Measurements from ENCODE around the gene CTIF. TPM values are rescaled to one million over a fixed set of nuclear protein-coding genes. Genes with fewer than 3 reads are reported as not detected.

The CTIF gene
- total and polyA plus RNA-seq, 4 donors = 12.2 to 45.7 (median 32.6) TPM

GRCh38 chr18:48735080-48735676 is 196.3 kb downstream of the CTIF start:
- Histone ChIP-seq H3K36me3 (ENCODE audit: control insufficient read depth in 4 of 4, insufficient read depth in 4 of 4, low read length in 4 of 4) (peaks cover 0 to 2% (median 0%) of the 10 kb centered on the region in 4 donors), H3K27me3 (ENCODE audit: control insufficient read depth in 3 of 3, insufficient read depth in 3 of 3, low read length in 2 of 3) (no peaks in the 10 kb centered on the region), H3K4me1 (ENCODE audit: control insufficient read depth in 5 of 5, insufficient read depth in 5 of 5, low read length in 5 of 5) (peaks cover 0 to 18% (median 7%) of the 10 kb centered on the region in 5 donors), H3K9ac (ENCODE audit: insufficient read depth in 1 of 2, low read length in 2 of 2) (no peak overlapping the region), H3K27ac (ENCODE audit: low read depth in 1 of 2, low read length in 1 of 2) (no peak overlapping the region), H3K4me3 (no peak overlapping the region), H3K9me3 (ENCODE audit: control insufficient read depth in 4 of 4, insufficient read depth in 3 of 4, low read length in 3 of 4) (no peaks in the 10 kb centered on the region)
- TF ChIP-seq, protein P1, sequence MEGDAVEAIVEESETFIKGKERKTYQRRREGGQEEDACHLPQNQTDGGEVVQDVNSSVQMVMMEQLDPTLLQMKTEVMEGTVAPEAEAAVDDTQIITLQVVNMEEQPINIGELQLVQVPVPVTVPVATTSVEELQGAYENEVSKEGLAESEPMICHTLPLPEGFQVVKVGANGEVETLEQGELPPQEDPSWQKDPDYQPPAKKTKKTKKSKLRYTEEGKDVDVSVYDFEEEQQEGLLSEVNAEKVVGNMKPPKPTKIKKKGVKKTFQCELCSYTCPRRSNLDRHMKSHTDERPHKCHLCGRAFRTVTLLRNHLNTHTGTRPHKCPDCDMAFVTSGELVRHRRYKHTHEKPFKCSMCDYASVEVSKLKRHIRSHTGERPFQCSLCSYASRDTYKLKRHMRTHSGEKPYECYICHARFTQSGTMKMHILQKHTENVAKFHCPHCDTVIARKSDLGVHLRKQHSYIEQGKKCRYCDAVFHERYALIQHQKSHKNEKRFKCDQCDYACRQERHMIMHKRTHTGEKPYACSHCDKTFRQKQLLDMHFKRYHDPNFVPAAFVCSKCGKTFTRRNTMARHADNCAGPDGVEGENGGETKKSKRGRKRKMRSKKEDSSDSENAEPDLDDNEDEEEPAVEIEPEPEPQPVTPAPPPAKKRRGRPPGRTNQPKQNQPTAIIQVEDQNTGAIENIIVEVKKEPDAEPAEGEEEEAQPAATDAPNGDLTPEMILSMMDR (IDR thresholded peaks at IDR 0.05; ENCODE audit: control extremely low read depth, extremely low read depth) = no peak
- WGBS, 2 donors = 41 to 59% methylated on average over 8 of the region's 8 CpGs
- ATAC-seq (ENCODE audit: insufficient read depth, low FRiP score) (no peak), DNase-seq (no peak)

- Histone ChIP-seq H3K27me3 (ENCODE audit: control insufficient read depth in 3 of 3, insufficient read depth in 3 of 3, low read length in 2 of 3) (no peaks in the 10 kb centered on the region), H3K9ac (ENCODE audit: insufficient read depth in 1 of 2, low read length in 2 of 2) (no peak overlapping the region), H3K27ac (ENCODE audit: low read depth in 1 of 2, low read length in 1 of 2) (no peak overlapping the region), H3K4me1 (ENCODE audit: control insufficient read depth in 5 of 5, insufficient read depth in 5 of 5, low read length in 5 of 5) (peaks cover 0 to 18% (median 7%) of the 10 kb centered on the region in 5 donors), H3K36me3 (ENCODE audit: control insufficient read depth in 4 of 4, insufficient read depth in 4 of 4, low read length in 4 of 4) (peaks cover 0 to 2% (median 0%) of the 10 kb centered on the region in 4 donors), H3K9me3 (ENCODE audit: control insufficient read depth in 4 of 4, insufficient read depth in 3 of 4, low read length in 3 of 4) (no peaks in the 10 kb centered on the region), H3K4me3 (no peak overlapping the region)
- no peak for ATAC-seq (ENCODE audit: insufficient read depth, low FRiP score)
- no peak for DNase-seq
- TF ChIP-seq, protein P1 (IDR thresholded peaks at IDR 0.05; ENCODE audit: control extremely low read depth, extremely low read depth) = no peak
- whole genome bisulfite sequencing, 2 donors = 92 to 93% methylated on average over 14 of the region's 14 CpGs
These were observed 196.9 kb downstream of the CTIF start for GRCh38 chr18:48735681-48736255.

GRCh38 chr18:48736321-48737260 is 197.8 kb downstream of the CTIF start:
- no peak for DNase-seq
- WGBS, 2 donors = 92 to 95% methylated on average over 13 of the region's 13 CpGs

More at GRCh38 chr18:48736321-48737260, 197.8 kb downstream of the CTIF start:
- no peak overlapping the region for H3K4me3 ChIP-seq
- H3K9ac ChIP-seq (ENCODE audit: insufficient read depth in 1 of 2, low read length in 2 of 2) = no peak overlapping the region
- ATAC-seq (ENCODE audit: insufficient read depth, low FRiP score) = no peak
- no peaks in the 10 kb centered on the region for H3K27me3 ChIP-seq (ENCODE audit: control insufficient read depth in 3 of 3, insufficient read depth in 3 of 3, low read length in 2 of 3)
- H3K9me3 ChIP-seq (ENCODE audit: control insufficient read depth in 4 of 4, insufficient read depth in 3 of 4, low read length in 3 of 4) = no peaks in the 10 kb centered on the region
- peaks cover 0 to 2% (median 0%) of the 10 kb centered on the region in 4 donors for H3K36me3 ChIP-seq (ENCODE audit: control insufficient read depth in 4 of 4, insufficient read depth in 4 of 4, low read length in 4 of 4)
- TF ChIP-seq, protein P1 (IDR thresholded peaks at IDR 0.05; ENCODE audit: control extremely low read depth, extremely low read depth) = no peak
- no peak overlapping the region for H3K27ac ChIP-seq (ENCODE audit: low read depth in 1 of 2, low read length in 1 of 2)
- peaks cover 0 to 18% (median 7%) of the 10 kb centered on the region in 5 donors for H3K4me1 ChIP-seq (ENCODE audit: control insufficient read depth in 5 of 5, insufficient read depth in 5 of 5, low read length in 5 of 5)
